GM23248 (cell line): ENCODE measurements around the gene KIF1A.

Experiments
- EZH2 ChIP-seq: fragments of 200-600 bp; sonication (generic); IDR thresholded peaks from 2 replicates; pipeline ENCODE4 v1.6.1; 2018; ENCODE audit warnings: antibody characterized with exemption, mild to moderate bottlenecking; ENCODE audit not compliant: insufficient read depth, poor library complexity, severe bottlenecking
- EZH2phosphoT487 ChIP-seq: fragments of 200-600 bp; sonication (generic); IDR thresholded peaks from 2 replicates; pipeline ENCODE4 v1.6.1; 2018; ENCODE audit warnings: antibody characterized with exemption, moderate library complexity, mild to moderate bottlenecking, low read depth; ENCODE audit not compliant: insufficient read depth

- TF ChIP-seq EZH2 (no peak), EZH2phosphoT487 (no peak)
Measured at GRCh38 chr2:240687741-240688552, 132.1 kb downstream of the KIF1A start.
